H1 (cell line): Measurements from ENCODE around the gene CGB2. TPM values are rescaled to one million over a fixed set of nuclear protein-coding genes. Genes with fewer than 3 reads are reported as not detected.
A peak's percentile ranks its signal among the peaks of the same experiment; 100 is the strongest.

Source experiments
- CHD7 ChIP-seq: fragments of 300-600 bp; sonication (generic); IDR thresholded peaks from 2 replicates; pipeline ENCODE4 v1.7.1; 2012; ENCODE audit warnings: low read length, moderate library complexity, mild to moderate bottlenecking, inconsistent platforms; ENCODE audit not compliant: insufficient replicate concordance
- KDM5A ChIP-seq: fragments of 200-600 bp; IDR thresholded peaks from 2 replicates; pipeline ENCODE4 v1.7.1; 2012; ENCODE audit warnings: mild to moderate bottlenecking, low read length, inconsistent platforms, mixed read lengths
- MAFK ChIP-seq: IDR thresholded peaks from 2 replicates; pipeline ENCODE4 v1.6.1; 2012; ENCODE audit warnings: low read depth, mild to moderate bottlenecking, improper control_type of control experiment, low read length
- SAP30 ChIP-seq: fragments of 300-600 bp; sonication (generic); IDR thresholded peaks from 2 replicates; pipeline ENCODE4 v1.7.1; 2012; ENCODE audit warnings: low read length, moderate library complexity, mild to moderate bottlenecking, inconsistent platforms; ENCODE audit not compliant: insufficient read depth, insufficient replicate concordance
- SIN3A ChIP-seq, 2 experiments: IDR thresholded peaks in 1 of 2; conservative IDR thresholded peaks in 1 of 2; 2 replicates each; pipeline ENCODE4 v1.6.1; 2011 to 2012; ENCODE audit warnings: low read length in 2 of 2, improper control_type of control experiment in 1 of 2, low read depth in 1 of 2, mild to moderate bottlenecking in 1 of 2
- SP4 ChIP-seq: IDR thresholded peaks from 2 replicates; pipeline ENCODE4 v1.6.1; 2012; ENCODE audit warnings: low read length, inconsistent platforms
- polyA plus RNA-seq, 7 experiments: library from polyadenylated mRNA; depleted of rRNA in 3 of 7; stranded (reverse) in 5 of 7; unstranded in 2 of 7; fragments of >200 nt in 5 of 7; fragments of 200-250 nt in 2 of 7; gene quantifications; 1 replicate in 5 of 7; 2 replicates in 1 of 7; 4 replicates in 1 of 7; pipeline versions ENCODE4 v1.2.1 to v1.2.3, GENCODE V29; 2011 to 2013; ENCODE audit warnings: missing spikeins in 2 of 7, mixed read lengths in 2 of 7
- total RNA-seq: library from RNA; stranded (reverse); fragmentation: NEBNext Ultra II Directional; extraction: Animal tissue kit (Norgen Biotek cat#: 25700); gene quantifications from 2 replicates; pipeline ENCODE4 v1.2.1, GENCODE V29; 2021

Gene CGB2
- total and polyA plus RNA-seq, 2 of the 8 experiments (the other 6 are each of a cell fraction or from before 2014, with no cell fraction given), result 0.71 to 3.2 TPM

GRCh38 chr19:48994035-48994386 is 37.7 kb upstream of the CGB2 start (continued):
- TF ChIP-seq CHD7, result no peak
- peak; percentile 48; the same call in 1 of the 2 replicates for TF ChIP-seq KDM5A
- no peak for TF ChIP-seq MAFK
- no peak for TF ChIP-seq SP4
- TF ChIP-seq SAP30, result peak; percentile 45
- TF ChIP-seq SIN3A (conservative IDR thresholded peaks at IDR 0.05 in 1 of 2, IDR thresholded peaks at IDR 0.05 in 1 of 2; ENCODE audit: low read depth in 1 of 2, low read length in 2 of 2), result 0 out of 4 replicates have a peak, but pooled peaks of 1 of the 2 experiments have one; percentile 6
- TF ChIP-seq, all 59 proteins: peak for 3
